H1 (cell line): Measurements from ENCODE around the gene SNF8. TPM values are rescaled to one million over a fixed set of nuclear protein-coding genes. Genes with fewer than 3 reads are reported as not detected.
A peak's percentile ranks its signal among the peaks of the same experiment; 100 is the strongest.

Experiments used
- CTCF ChIA-PET: fragments of 300-600 bp; sonication (Branson Sonifier 250); formaldehyde crosslinking; loops from one replicate; lab custom pipeline; 2021; ENCODE audit not compliant: partially characterized antibody; lab: Charles Lee
- POLR2A ChIA-PET: fragments of 300-600 bp; sonication (Branson Sonifier 250); formaldehyde crosslinking; loops from one replicate; lab custom pipeline; 2021; ENCODE audit warnings: inconsistent platforms; ENCODE audit not compliant: partially characterized antibody; lab: Charles Lee
- DNase-seq, 2 experiments: peaks; one replicate each; pipeline versions ENCODE4 v3.0.0 to v3.0.0-alpha.2; 2010 to 2022; ENCODE audit warnings: low spot score in 2 of 2, low read depth in 1 of 2, mixed read lengths in 1 of 2
- FAIRE-seq: peaks from 2 replicates; lab custom pipeline; 2011; peaks lifted over from hg19 to GRCh38; lab: Jason Lieb, UNC
- H2AFZ ChIP-seq: 2 replicates; pipeline ENCODE4 v1.8.1; 2012; ENCODE audit warnings: low read length, inconsistent platforms
- H2AK5ac ChIP-seq: 2 replicates; pipeline ENCODE4 v1.6.1; 2013; ENCODE audit warnings: low read depth, low read length
- H2BK120ac ChIP-seq: replicated peaks from 2 replicates; pipeline ENCODE3; 2013; ENCODE audit warnings: low read depth, low read length, inconsistent platforms
- H2BK12ac ChIP-seq: 2 replicates; pipeline ENCODE4 v1.6.1; 2013; ENCODE audit warnings: low read depth, low read length
- H2BK15ac ChIP-seq: 2 replicates; pipeline ENCODE4 v1.6.1; 2013; ENCODE audit warnings: low read length
- H2BK20ac ChIP-seq: 2 replicates; pipeline ENCODE4 v1.6.1; 2013; ENCODE audit warnings: low read length
- H2BK5ac ChIP-seq: 2 replicates; pipeline ENCODE4 v1.6.1; 2013; ENCODE audit warnings: low read depth, low read length
- H3K14ac ChIP-seq: 2 replicates; pipeline ENCODE4 v1.6.1; 2013; ENCODE audit warnings: inconsistent platforms; ENCODE audit not compliant: insufficient read length
- H3K18ac ChIP-seq: 2 replicates; pipeline ENCODE4 v1.6.1; 2013; ENCODE audit warnings: low read length; ENCODE audit errors: extremely low read depth
- H3K23ac ChIP-seq: 2 replicates; pipeline ENCODE4 v1.6.1; 2013; ENCODE audit warnings: inconsistent platforms; ENCODE audit not compliant: insufficient read length
- H3K23me2 ChIP-seq: 2 replicates; pipeline ENCODE4 v1.6.1; 2013; ENCODE audit warnings: low read depth, low read length
- H3K27ac ChIP-seq: 2 replicates; pipeline ENCODE4 v1.6.1; 2011; ENCODE audit warnings: low read depth, low read length, inconsistent platforms
- H3K27me3 ChIP-seq, 4 experiments: replicated peaks in 1 of 4; 1 replicate in 1 of 4; 2 replicates in 3 of 4; pipeline versions ENCODE4 v1.6.1 to v1.8.1; 2011 to 2013; ENCODE audit warnings: low read length in 3 of 4, mild to moderate bottlenecking in 3 of 4, inconsistent platforms in 2 of 4, mixed read lengths in 2 of 4, moderate library complexity in 1 of 4; ENCODE audit not compliant: control insufficient read depth in 3 of 4, insufficient read depth in 3 of 4; ENCODE audit errors: extremely low read depth in 1 of 4
- H3K36me3 ChIP-seq, 4 experiments: 2 replicates each; pipeline versions ENCODE4 v1.6.1 to v1.8.1; 2011 to 2013; ENCODE audit warnings: mild to moderate bottlenecking in 4 of 4, low read length in 3 of 4, moderate library complexity in 2 of 4, control low read depth in 1 of 4, inconsistent platforms in 1 of 4; ENCODE audit not compliant: insufficient read depth in 4 of 4, control insufficient read depth in 2 of 4
- H3K4ac ChIP-seq: replicated peaks from 2 replicates; pipeline ENCODE3; 2013; ENCODE audit warnings: low read length, low read depth, mixed read lengths, inconsistent platforms; ENCODE audit not compliant: insufficient read length
- H3K4me1 ChIP-seq, 4 experiments: replicated peaks in 1 of 4; 1 replicate in 1 of 4; 2 replicates in 3 of 4; pipeline versions ENCODE4 v1.6.1 to v1.8.1; 2011 to 2013; ENCODE audit warnings: low read length in 3 of 4, inconsistent platforms in 2 of 4, mixed read lengths in 1 of 4; ENCODE audit not compliant: insufficient read depth in 4 of 4, control insufficient read depth in 3 of 4
- H3K4me2 ChIP-seq, 2 experiments: 2 replicates each; pipeline versions ENCODE4 v1.6.1 to v1.8.1; 2011 to 2013; ENCODE audit warnings: low read depth in 2 of 2, low read length in 2 of 2, control low read depth in 1 of 2, inconsistent platforms in 1 of 2, mild to moderate bottlenecking in 1 of 2; ENCODE audit not compliant: insufficient read depth in 1 of 2
- H3K4me3 ChIP-seq, 4 experiments: fragments of 200-600, 300-600 bp in 1 of 4; sonication (generic), shearing (Covaris generic), sonication (Bioruptor Twin) in 1 of 4; 2 replicates each; pipeline versions ENCODE4 v1.5.1 to v1.8.1; 2011 to 2016; ENCODE audit warnings: low read length in 4 of 4, low read depth in 3 of 4, control low read depth in 2 of 4, inconsistent platforms in 2 of 4, mild to moderate bottlenecking in 2 of 4, mixed read lengths in 1 of 4, moderate library complexity in 1 of 4; ENCODE audit not compliant: insufficient read depth in 2 of 4; ENCODE audit errors: extremely low read depth in 1 of 4
- H3K56ac ChIP-seq: replicated peaks from 2 replicates; pipeline ENCODE3; 2013; ENCODE audit warnings: low read depth, mild to moderate bottlenecking, mixed read lengths, low read length, inconsistent platforms; ENCODE audit not compliant: insufficient read length
- H3K79me1 ChIP-seq: 2 replicates; pipeline ENCODE4 v1.6.1; 2013; ENCODE audit warnings: low read depth, low read length, control low read depth
- H3K79me2 ChIP-seq, 2 experiments: 2 replicates each; pipeline versions ENCODE4 v1.6.1 to v1.8.1; 2012 to 2013; ENCODE audit warnings: low read length in 2 of 2, mild to moderate bottlenecking in 2 of 2, inconsistent platforms in 1 of 2; ENCODE audit not compliant: insufficient read depth in 2 of 2, control insufficient read depth in 1 of 2
- H3K9ac ChIP-seq, 4 experiments: replicated peaks in 1 of 4; 1 replicate in 1 of 4; 2 replicates in 3 of 4; pipeline versions ENCODE4 v1.6.1 to v1.8.1; 2011 to 2013; ENCODE audit warnings: low read depth in 3 of 4, low read length in 3 of 4, control low read depth in 2 of 4, mild to moderate bottlenecking in 2 of 4, moderate library complexity in 2 of 4, inconsistent platforms in 1 of 4; ENCODE audit errors: extremely low read depth in 1 of 4
- H3K9me3 ChIP-seq, 2 experiments: 2 replicates each; pipeline versions ENCODE4 v1.6.1 to v1.8.1; 2012 to 2013; ENCODE audit warnings: mild to moderate bottlenecking in 2 of 2, moderate library complexity in 2 of 2, control low read depth in 1 of 2, inconsistent platforms in 1 of 2, low read depth in 1 of 2, low read length in 1 of 2, mixed read lengths in 1 of 2; ENCODE audit not compliant: insufficient read depth in 2 of 2
- H4K20me1 ChIP-seq, 2 experiments: replicated peaks in 1 of 2; 2 replicates each; pipeline versions ENCODE3 to v1.8.1; 2011 to 2013; ENCODE audit warnings: inconsistent platforms in 2 of 2, low read length in 2 of 2, mild to moderate bottlenecking in 1 of 2; ENCODE audit not compliant: insufficient read depth in 2 of 2, control insufficient read depth in 1 of 2
- H4K5ac ChIP-seq: 2 replicates; pipeline ENCODE4 v1.6.1; 2013; ENCODE audit warnings: low read length, low read depth, mixed read lengths, inconsistent platforms; ENCODE audit not compliant: insufficient read length
- H4K8ac ChIP-seq: 2 replicates; pipeline ENCODE4 v1.8.0; 2013; ENCODE audit warnings: mild to moderate bottlenecking, moderate library complexity, low read length, inconsistent platforms; ENCODE audit not compliant: insufficient read depth; ENCODE audit errors: extremely low read depth
- H4K91ac ChIP-seq: replicated peaks from 2 replicates; pipeline ENCODE3; 2013; ENCODE audit warnings: low read length, mixed read lengths, inconsistent platforms; ENCODE audit not compliant: insufficient read length
- BRCA1 ChIP-seq: IDR thresholded peaks from 2 replicates; pipeline ENCODE4 v1.6.1; 2012; ENCODE audit warnings: low read depth, low read length, improper control_type of control experiment
- CBX5 ChIP-seq: fragments of 300-800, 300-1000 bp; sonication (generic); IDR thresholded peaks from 2 replicates; pipeline ENCODE4 v1.7.1; 2016; ENCODE audit warnings: antibody characterized with exemption, low read length, low read depth
- CBX8 ChIP-seq: fragments of 300-800, 300-1000 bp; sonication (generic); IDR thresholded peaks from 2 replicates; pipeline ENCODE4 v1.7.1; 2016; ENCODE audit warnings: low read depth, low read length, borderline replicate concordance
- EGR1 ChIP-seq: IDR thresholded peaks from 2 replicates; pipeline ENCODE4 v1.6.1; 2011; ENCODE audit warnings: low read depth, low read length, borderline replicate concordance
- MAFK ChIP-seq: IDR thresholded peaks from 2 replicates; pipeline ENCODE4 v1.6.1; 2012; ENCODE audit warnings: low read depth, mild to moderate bottlenecking, improper control_type of control experiment, low read length
- NRF1 ChIP-seq: IDR thresholded peaks from 2 replicates; pipeline ENCODE4 v1.6.1; 2011; ENCODE audit warnings: mild to moderate bottlenecking, low read depth, low read length, improper control_type of control experiment
- RNF2 ChIP-seq: fragments of 200-900, 300-1000 bp; sonication (generic); IDR thresholded peaks from 2 replicates; pipeline ENCODE4 v1.7.1; 2016; ENCODE audit warnings: borderline replicate concordance, low read depth, mild to moderate bottlenecking, antibody characterized with exemption, low read length; ENCODE audit not compliant: poor library complexity, severe bottlenecking; ENCODE audit errors: missing control alignments
- WGBS, 2 experiments: shearing (Covaris generic) in 1 of 2; methylation state at CpG; one replicate each; pipeline versions ENCODE4 v1.1.6 to v1.1.7; 2013 to 2015; ENCODE audit warnings: low lambda C conversion rate in 2 of 2, mixed read lengths in 2 of 2, inconsistent platforms in 1 of 2, low coverage in 1 of 2, missing lambda C conversion rate in 1 of 2; ENCODE audit not compliant: insufficient replicate concordance in 2 of 2, insufficient coverage in 1 of 2, insufficient read length in 1 of 2; ENCODE audit errors: extremely low coverage in 1 of 2, missing lambda C conversion rate in 1 of 2; 5-methylcytosine and 5-hydroxymethylcytosine counted together
- polyA plus RNA-seq, 7 experiments: library from polyadenylated mRNA; depleted of rRNA in 3 of 7; stranded (reverse) in 5 of 7; unstranded in 2 of 7; fragments of >200 nt in 5 of 7; fragments of 200-250 nt in 2 of 7; gene quantifications; 1 replicate in 5 of 7; 2 replicates in 1 of 7; 4 replicates in 1 of 7; pipeline versions ENCODE4 v1.2.1 to v1.2.3, GENCODE V29; 2011 to 2013; ENCODE audit warnings: missing spikeins in 2 of 7, mixed read lengths in 2 of 7
- total RNA-seq: library from RNA; stranded (reverse); fragmentation: NEBNext Ultra II Directional; extraction: Animal tissue kit (Norgen Biotek cat#: 25700); gene quantifications from 2 replicates; pipeline ENCODE4 v1.2.1, GENCODE V29; 2021

Gene SNF8
- total and polyA plus RNA-seq, 2 of the 8 experiments (the other 6 are each of a cell fraction or from before 2014, with no cell fraction given): 132 to 133 TPM

DNA sequence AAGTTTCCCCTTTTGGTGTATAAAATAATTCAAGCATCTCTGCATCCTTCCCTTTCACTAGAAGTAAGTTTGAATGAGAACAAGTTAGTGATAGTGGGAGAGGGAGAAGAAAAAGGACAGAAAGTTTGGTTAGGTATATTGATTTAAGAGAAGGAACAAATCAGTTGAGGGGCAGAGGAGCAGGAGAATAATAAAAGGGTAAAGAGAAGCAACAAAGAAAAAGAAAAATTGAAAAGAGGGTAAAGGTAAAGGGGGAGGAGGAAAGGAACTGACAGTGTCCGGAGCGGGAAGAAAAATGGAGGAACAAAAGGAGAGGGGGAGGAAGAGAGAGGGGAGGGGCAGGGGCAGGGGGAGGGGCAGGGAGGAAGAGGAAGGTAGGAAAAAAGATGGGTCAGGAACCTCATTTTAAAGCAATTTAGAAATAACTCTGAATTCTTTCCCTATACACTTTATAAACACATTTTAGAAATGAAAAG, 46.3 kb upstream of the SNF8 start:
- H3K18ac ChIP-seq: peak overlapping the region; percentile 24
- DNase-seq (peak in 1 of 2 experiments; percentile 22), FAIRE-seq (no peak)
- 0 out of 2 replicates have a peak, but pooled peaks cover 4% of the 10 kb centered on the region for H3K23me2 ChIP-seq
- H3K9me3 ChIP-seq: no peaks in the 10 kb centered on the region
- peak overlapping the region; percentile 19 to 45; a peak in 2 of 4 replicates for H3K4me2 ChIP-seq
- H3K4ac ChIP-seq: no peak overlapping the region
- no peak overlapping the region for H2AK5ac ChIP-seq
- H4K91ac ChIP-seq: no peak overlapping the region
- peak overlapping the region; percentile 79 for H4K5ac ChIP-seq
- peaks cover 0 to 12% (median 9%) of the 10 kb centered on the region in 4 experiments; a peak in 5 of 7 replicates for H3K4me1 ChIP-seq
- no peaks in the 10 kb centered on the region for H3K79me1 ChIP-seq
- WGBS, 2 experiments: 0% methylated on average over 2 of the region's 2 CpGs; no CpG with 5 or more reads in 1 of the 2 experiments
- H3K27me3 ChIP-seq: no peaks in the 10 kb centered on the region; a peak in 1 of 7 replicates
- H3K79me2 ChIP-seq: 0 out of 4 replicates have a peak, but pooled peaks cover 0 to 4% of the 10 kb centered on the region in 2 experiments
- H3K27ac ChIP-seq: no peak overlapping the region; the same call in 1 of the 2 replicates
- TF ChIP-seq EGR1 (no peak), RNF2 (no peak), CBX5 (no peak), MAFK (no peak), BRCA1 (no peak), CBX8 (no peak), NRF1 (no peak)
- H3K14ac ChIP-seq: no peak overlapping the region
- no peak overlapping the region for H2BK15ac ChIP-seq
- H3K4me3 ChIP-seq: peak overlapping the region in 2 of 4 experiments; percentile 2 to 43; a peak in 2 of 8 replicates
- no peak overlapping the region for H2BK120ac ChIP-seq
- H3K23ac ChIP-seq: no peak overlapping the region
- H4K20me1 ChIP-seq: no peaks in the 10 kb centered on the region
- no peak overlapping the region for H4K8ac ChIP-seq
- no peak overlapping the region for H2BK5ac ChIP-seq
- H2BK20ac ChIP-seq: no peak overlapping the region
- no peak overlapping the region for H2AFZ ChIP-seq
- CTCF ChIA-PET: interaction anchor here (0.9 to 1.1 kb wide), 2 partner anchors 12 to 36 kb away, joined by 3 to 5 read pairs; no protein-coding TSS in a partner anchor
- POLR2A ChIA-PET: interaction anchor here (0.6 to 1.2 kb wide), 2 partner anchors 10 to 51 kb away, joined by 3 read pairs; no protein-coding TSS in a partner anchor
- peak overlapping the region in 1 of 4 experiments; percentile 49; a peak in 1 of 7 replicates for H3K9ac ChIP-seq
- no peak overlapping the region for H2BK12ac ChIP-seq
- H3K36me3 ChIP-seq: no peaks in the 10 kb centered on the region
- H3K56ac ChIP-seq: peak overlapping the region; percentile 10
